Parathyroid adenoma (tissue), 2 donors: ENCODE data around the gene ENOX2.

Experiments
- H2AFZ ChIP-seq: fragments of 300-600 bp; sonication (generic); one replicate; pipeline ENCODE4 v1.7.0; 2017; ENCODE audit warnings: antibody characterized with exemption, mild to moderate bottlenecking
- H3K27ac ChIP-seq: fragments of 300-600 bp; sonication (generic); one replicate; pipeline ENCODE4 v1.7.0; 2017
- H3K27me3 ChIP-seq: fragments of 300-600 bp; sonication (generic); one replicate; pipeline ENCODE4 v1.7.0; 2017; ENCODE audit warnings: low read length; ENCODE audit not compliant: control insufficient read depth, insufficient read depth
- H3K36me3 ChIP-seq: fragments of 300-600 bp; sonication (generic); one replicate; pipeline ENCODE4 v1.7.0; 2017; ENCODE audit warnings: low read length; ENCODE audit not compliant: control insufficient read depth, insufficient read depth
- H3K4me1 ChIP-seq: fragments of 300-600 bp; sonication (generic); one replicate; pipeline ENCODE4 v1.7.0; 2017; ENCODE audit warnings: control low read depth
- H3K4me2 ChIP-seq: fragments of 300-600 bp; sonication (generic); one replicate; pipeline ENCODE4 v1.7.0; 2017; ENCODE audit warnings: low read length
- H3K4me3 ChIP-seq: fragments of 300-600 bp; sonication (generic); one replicate; pipeline ENCODE4 v1.7.0; 2017; ENCODE audit warnings: low read depth, low read length
- H3K79me2 ChIP-seq: fragments of 300-600 bp; sonication (generic); one replicate; pipeline ENCODE4 v1.7.0; 2017; ENCODE audit warnings: control low read depth
- H3K9ac ChIP-seq: fragments of 300-600 bp; sonication (generic); one replicate; pipeline ENCODE4 v1.7.0; 2017; ENCODE audit warnings: mild to moderate bottlenecking
- H3K9me3 ChIP-seq: fragments of 300-600 bp; sonication (generic); one replicate; pipeline ENCODE4 v1.7.0; 2017; ENCODE audit warnings: low read length; ENCODE audit not compliant: control insufficient read depth
- CTCF ChIP-seq: fragments of 300-600 bp; sonication (generic); IDR thresholded peaks from one replicate; pipeline ENCODE4 v1.7.0; 2017; ENCODE audit warnings: antibody characterized with exemption, mild to moderate bottlenecking
- donor health status: primary hyperparathyroidism.

Gene ENOX2

GRCh38 chrX:130615941-130616340 lies 287.1 kb downstream of the ENOX2 start:
- H3K4me2 ChIP-seq: no peak overlapping the region
- H3K4me3 ChIP-seq: no peak overlapping the region
- no peak overlapping the region for H3K27ac ChIP-seq
- no peaks in the 10 kb centered on the region for H3K9me3 ChIP-seq
- TF ChIP-seq CTCF: no peak
- H3K27me3 ChIP-seq: no peaks in the 10 kb centered on the region
- H3K36me3 ChIP-seq: no peaks in the 10 kb centered on the region
- H2AFZ ChIP-seq: no peak overlapping the region
- no peak overlapping the region for H3K9ac ChIP-seq
- H3K4me1 ChIP-seq: no peaks in the 10 kb centered on the region
- H3K79me2 ChIP-seq: no peaks in the 10 kb centered on the region

- no peak overlapping the region for H3K27ac ChIP-seq
- no peak overlapping the region for H3K4me2 ChIP-seq
- no peak overlapping the region for H3K4me3 ChIP-seq
- no peak overlapping the region for H3K9ac ChIP-seq
- no peak for TF ChIP-seq CTCF
- no peaks in the 10 kb centered on the region for H3K79me2 ChIP-seq
- no peaks in the 10 kb centered on the region for H3K4me1 ChIP-seq
- no peaks in the 10 kb centered on the region for H3K27me3 ChIP-seq
- H3K9me3 ChIP-seq: no peaks in the 10 kb centered on the region
- H3K36me3 ChIP-seq: no peaks in the 10 kb centered on the region
- peak overlapping the region; percentile 7 for H2AFZ ChIP-seq
Observed at GRCh38 chrX:130607431-130607830, 295.6 kb downstream of the ENOX2 start.

GRCh38 chrX:130606425-130606824 lies 296.6 kb downstream of the ENOX2 start:
- no peak for TF ChIP-seq CTCF
- Histone ChIP-seq H3K79me2 (no peaks in the 10 kb centered on the region), H3K36me3 (no peaks in the 10 kb centered on the region)

GRCh38 chrX:130604882-130605281 lies 298.1 kb downstream of the ENOX2 start:
- Histone ChIP-seq H3K9ac (no peak overlapping the region), H3K4me2 (no peak overlapping the region), H3K27ac (no peak overlapping the region), H2AFZ (no peak overlapping the region), H3K9me3 (no peaks in the 10 kb centered on the region), H3K79me2 (no peaks in the 10 kb centered on the region), H3K36me3 (no peaks in the 10 kb centered on the region), H3K27me3 (no peaks in the 10 kb centered on the region), H3K4me3 (no peak overlapping the region), H3K4me1 (no peaks in the 10 kb centered on the region)
- TF ChIP-seq CTCF: no peak

More at GRCh38 chrX:130606425-130606824, 296.6 kb downstream of the ENOX2 start:
- Histone ChIP-seq H3K9me3 (no peaks in the 10 kb centered on the region), H2AFZ (no peak overlapping the region), H3K9ac (no peak overlapping the region), H3K27ac (no peak overlapping the region), H3K27me3 (no peaks in the 10 kb centered on the region), H3K4me2 (no peak overlapping the region), H3K4me1 (no peaks in the 10 kb centered on the region), H3K4me3 (no peak overlapping the region)

- H3K79me2 ChIP-seq: no peaks in the 10 kb centered on the region
- H3K27me3 ChIP-seq: no peaks in the 10 kb centered on the region
- H3K9ac ChIP-seq: no peak overlapping the region
Observed at GRCh38 chrX:130594453-130594916, 308.5 kb downstream of the ENOX2 start.

More at GRCh38 chrX:130594453-130594916, 308.5 kb downstream of the ENOX2 start:
- H3K36me3 ChIP-seq: no peaks in the 10 kb centered on the region
- no peak overlapping the region for H2AFZ ChIP-seq
- no peak overlapping the region for H3K27ac ChIP-seq
- no peak for TF ChIP-seq CTCF
- no peak overlapping the region for H3K4me3 ChIP-seq
- H3K4me2 ChIP-seq: no peak overlapping the region
- no peaks in the 10 kb centered on the region for H3K4me1 ChIP-seq
- H3K9me3 ChIP-seq: no peaks in the 10 kb centered on the region
